ENCODE measurements around the gene ZSCAN20. TPM values are rescaled to one million over a fixed set of nuclear protein-coding genes. Genes with fewer than 3 reads are reported as not detected.

The ZSCAN20 gene
- total RNA-seq, 1 experiment from 2014 or later: 3.9 TPM

DNA sequence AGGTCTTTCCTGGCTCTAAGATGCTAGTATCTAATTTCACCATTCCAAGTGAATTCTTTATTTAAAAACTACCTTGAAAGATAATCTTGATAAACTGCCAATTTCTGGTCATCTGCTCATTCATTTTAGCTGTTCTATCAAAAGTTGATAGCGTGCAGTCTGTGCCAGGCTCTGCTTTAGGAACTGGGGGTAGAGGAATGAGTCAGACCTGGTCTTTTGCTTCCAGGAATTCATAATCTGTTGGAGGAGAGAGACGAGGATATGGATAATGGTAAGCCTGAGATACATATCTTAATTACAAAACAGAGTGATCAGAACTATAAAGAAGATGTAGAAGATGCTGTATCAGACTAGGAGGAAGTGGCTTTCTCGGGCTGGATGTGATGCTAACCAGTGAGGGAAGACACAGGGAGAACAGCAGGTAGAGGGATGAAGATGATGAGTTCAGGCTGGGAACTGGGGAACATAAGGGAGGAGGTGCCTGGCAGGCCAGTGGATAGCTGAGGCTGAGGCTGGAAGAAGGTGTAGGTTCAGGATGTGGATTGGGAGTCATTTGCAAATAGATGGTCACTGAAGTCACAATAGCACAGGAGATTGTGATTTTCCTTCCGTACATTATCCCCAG is 29.3 kb upstream of the ZSCAN20 start:
- Histone ChIP-seq H3K79me2 (ENCODE audit: insufficient read depth, low read length) (no peaks in the 10 kb centered on the region), H3K14ac (ENCODE audit: insufficient read depth, low read length) (no peak overlapping the region), H3K9ac (ENCODE audit: extremely low read depth, insufficient read length, low read length) (no peak overlapping the region), H2BK20ac (ENCODE audit: low read depth, low read length, poor library complexity, severe bottlenecking) (no peak overlapping the region), H3K4me1 (ENCODE audit: insufficient read depth, low read length) (no peaks in the 10 kb centered on the region; the same call in 1 of the 2 replicates), H2BK12ac (ENCODE audit: insufficient read length, low read depth, low read length) (no peak overlapping the region), H2BK120ac (ENCODE audit: low read depth, low read length, poor library complexity, severe bottlenecking) (no peak overlapping the region), H3K9me3 (ENCODE audit: control insufficient read depth, low read depth, low read length) (no peaks in the 10 kb centered on the region), H4K91ac (ENCODE audit: insufficient read length, low read depth, low read length) (no peak overlapping the region), H3K79me1 (ENCODE audit: insufficient read depth, low read depth, low read length, poor library complexity, severe bottlenecking) (no peaks in the 10 kb centered on the region), H2BK5ac (ENCODE audit: insufficient read length, low read length) (no peak overlapping the region), H3K18ac (ENCODE audit: insufficient read length, low read depth, low read length) (no peak overlapping the region), H3K27ac (ENCODE audit: insufficient read length, low read depth, low read length) (no peak overlapping the region), H3K23me2 (ENCODE audit: insufficient read length, low read depth, low read length, poor library complexity, severe bottlenecking) (no peaks in the 10 kb centered on the region), H4K5ac (ENCODE audit: insufficient read length, low read depth, low read length) (no peak overlapping the region), H3T11ph (ENCODE audit: low read length) (no peak overlapping the region), H4K8ac (replicated peaks; ENCODE audit: insufficient read length, low read depth, low read length) (no peak overlapping the region), H3K23ac (ENCODE audit: insufficient read length, low read depth, low read length) (no peak overlapping the region), H2BK15ac (ENCODE audit: low read depth, low read length) (no peak overlapping the region), H3K4ac (ENCODE audit: low read depth, low read length) (no peak overlapping the region), H3K27me3 (ENCODE audit: insufficient read depth, low read length) (no peaks in the 10 kb centered on the region; the same call in 1 of the 2 replicates), H4K20me1 (ENCODE audit: control insufficient read depth, insufficient read depth, insufficient read length) (no peaks in the 10 kb centered on the region), H3K56ac (ENCODE audit: insufficient read length, low read depth, low read length) (no peak overlapping the region), H3K4me2 (ENCODE audit: insufficient read depth, insufficient read length, low read length) (no peak overlapping the region), H2AK5ac (ENCODE audit: insufficient read length, low read length) (no peak overlapping the region), H2AFZ (ENCODE audit: low read length) (no peak overlapping the region)
- TF ChIP-seq, protein P1, sequence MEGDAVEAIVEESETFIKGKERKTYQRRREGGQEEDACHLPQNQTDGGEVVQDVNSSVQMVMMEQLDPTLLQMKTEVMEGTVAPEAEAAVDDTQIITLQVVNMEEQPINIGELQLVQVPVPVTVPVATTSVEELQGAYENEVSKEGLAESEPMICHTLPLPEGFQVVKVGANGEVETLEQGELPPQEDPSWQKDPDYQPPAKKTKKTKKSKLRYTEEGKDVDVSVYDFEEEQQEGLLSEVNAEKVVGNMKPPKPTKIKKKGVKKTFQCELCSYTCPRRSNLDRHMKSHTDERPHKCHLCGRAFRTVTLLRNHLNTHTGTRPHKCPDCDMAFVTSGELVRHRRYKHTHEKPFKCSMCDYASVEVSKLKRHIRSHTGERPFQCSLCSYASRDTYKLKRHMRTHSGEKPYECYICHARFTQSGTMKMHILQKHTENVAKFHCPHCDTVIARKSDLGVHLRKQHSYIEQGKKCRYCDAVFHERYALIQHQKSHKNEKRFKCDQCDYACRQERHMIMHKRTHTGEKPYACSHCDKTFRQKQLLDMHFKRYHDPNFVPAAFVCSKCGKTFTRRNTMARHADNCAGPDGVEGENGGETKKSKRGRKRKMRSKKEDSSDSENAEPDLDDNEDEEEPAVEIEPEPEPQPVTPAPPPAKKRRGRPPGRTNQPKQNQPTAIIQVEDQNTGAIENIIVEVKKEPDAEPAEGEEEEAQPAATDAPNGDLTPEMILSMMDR (conservative IDR thresholded peaks at IDR 0.05): no peak
- DNase-seq: no peak
- Mint-ChIP-seq H3K27ac (no peak overlapping the region), H3K4me3 (no peak overlapping the region), H3K9me3 (peaks cover 0 to 2% of the 10 kb centered on the region in 2 experiments; a peak in 2 of 5 replicates), H3K27me3 (ENCODE audit: low read depth) (peaks cover 15% of the 10 kb centered on the region), H3K4me1 (peaks cover 20 to 24% of the 10 kb centered on the region in 2 experiments), H3K36me3 (ENCODE audit: insufficient read depth in 1 of 3, low read depth in 3 of 3) (no peaks in the 10 kb centered on the region)
- WGBS (ENCODE audit: extremely low coverage, insufficient read length, low lambda C conversion rate): no CpG with 5 or more reads among the region's 4 CpGs
